ENCODE data around the gene BMPR1A.

Gene BMPR1A

GRCh38 chr10:86765548-86765947 is 9.1 kb downstream of the BMPR1A start:
- DNase-seq (ENCODE audit: low spot score): no peak

GRCh38 chr10:86768412-86769062 is 12.1 kb downstream of the BMPR1A start:
- no peak for DNase-seq (ENCODE audit: low spot score)

GRCh38 chr10:86769991-86770390 is 13.6 kb downstream of the BMPR1A start:
- DNase-seq (ENCODE audit: low spot score): no peak

GRCh38 chr10:86770412-86770960 is 14.1 kb downstream of the BMPR1A start:
- no peak for DNase-seq (ENCODE audit: low spot score)

- no peak for DNase-seq (ENCODE audit: low spot score)
Measured at GRCh38 chr10:86773498-86773897, 17.1 kb downstream of the BMPR1A start.

- DNase-seq (ENCODE audit: low spot score): peak; percentile 44
Measured at GRCh38 chr10:86775056-86775869, 18.8 kb downstream of the BMPR1A start.

- DNase-seq (ENCODE audit: low spot score): no peak
Measured at GRCh38 chr10:86775870-86776180, 19.4 kb downstream of the BMPR1A start.

- DNase-seq (ENCODE audit: low spot score): no peak
Measured at GRCh38 chr10:86779220-86780017, 23.0 kb downstream of the BMPR1A start.

- peak; percentile 47 for DNase-seq (ENCODE audit: low spot score)
Measured at GRCh38 chr10:86782701-86783418, 26.4 kb downstream of the BMPR1A start.

- no peak for DNase-seq (ENCODE audit: low spot score)
Measured at GRCh38 chr10:86785037-86785436, 28.6 kb downstream of the BMPR1A start.

GRCh38 chr10:86785968-86786367 is 29.5 kb downstream of the BMPR1A start:
- DNase-seq (ENCODE audit: low spot score): no peak

GRCh38 chr10:86786368-86786767 is 29.9 kb downstream of the BMPR1A start:
- no peak for DNase-seq (ENCODE audit: low spot score)

GRCh38 chr10:86790394-86790793 is 34.0 kb downstream of the BMPR1A start:
- DNase-seq (ENCODE audit: low spot score): no peak

GRCh38 chr10:86792461-86793167 is 36.2 kb downstream of the BMPR1A start:
- DNase-seq (ENCODE audit: low spot score): no peak

- no peak for DNase-seq (ENCODE audit: low spot score)
Measured at GRCh38 chr10:86793696-86794095, 37.3 kb downstream of the BMPR1A start.

- no peak for DNase-seq (ENCODE audit: low spot score)
Measured at GRCh38 chr10:86795353-86795752, 38.9 kb downstream of the BMPR1A start.

GRCh38 chr10:86798025-86798424 is 41.6 kb downstream of the BMPR1A start:
- DNase-seq (ENCODE audit: low spot score): no peak

GRCh38 chr10:86798611-86799010 is 42.2 kb downstream of the BMPR1A start:
- DNase-seq (ENCODE audit: low spot score): peak; percentile 41

GRCh38 chr10:86799188-86799845 is 42.9 kb downstream of the BMPR1A start:
- DNase-seq (ENCODE audit: low spot score): no peak

GRCh38 chr10:86801995-86802394 is 45.6 kb downstream of the BMPR1A start:
- DNase-seq (ENCODE audit: low spot score): no peak

All from activated CD4-positive, alpha-beta T cell treated with anti-CD3 and anti-CD28 coated beads, Interleukin-2, Interleukin-4, amounts not matched to agents 100 ng/mL and 50 ng/mL, durations not matched to agents 16 hours and 8 hours (primary cell).